SH-SY5Y (cell line): ENCODE measurements around the gene ZFAND2B.

Experiments
- GATA2 ChIP-seq: IDR thresholded peaks from 2 replicates; pipeline ENCODE4 v1.6.1; 2011; ENCODE audit warnings: mild to moderate bottlenecking, low read depth, low read length
- GATA3 ChIP-seq: IDR thresholded peaks from 2 replicates; pipeline ENCODE4 v1.6.1; 2011; ENCODE audit warnings: low read depth, mild to moderate bottlenecking, low read length, moderate library complexity

DNA sequence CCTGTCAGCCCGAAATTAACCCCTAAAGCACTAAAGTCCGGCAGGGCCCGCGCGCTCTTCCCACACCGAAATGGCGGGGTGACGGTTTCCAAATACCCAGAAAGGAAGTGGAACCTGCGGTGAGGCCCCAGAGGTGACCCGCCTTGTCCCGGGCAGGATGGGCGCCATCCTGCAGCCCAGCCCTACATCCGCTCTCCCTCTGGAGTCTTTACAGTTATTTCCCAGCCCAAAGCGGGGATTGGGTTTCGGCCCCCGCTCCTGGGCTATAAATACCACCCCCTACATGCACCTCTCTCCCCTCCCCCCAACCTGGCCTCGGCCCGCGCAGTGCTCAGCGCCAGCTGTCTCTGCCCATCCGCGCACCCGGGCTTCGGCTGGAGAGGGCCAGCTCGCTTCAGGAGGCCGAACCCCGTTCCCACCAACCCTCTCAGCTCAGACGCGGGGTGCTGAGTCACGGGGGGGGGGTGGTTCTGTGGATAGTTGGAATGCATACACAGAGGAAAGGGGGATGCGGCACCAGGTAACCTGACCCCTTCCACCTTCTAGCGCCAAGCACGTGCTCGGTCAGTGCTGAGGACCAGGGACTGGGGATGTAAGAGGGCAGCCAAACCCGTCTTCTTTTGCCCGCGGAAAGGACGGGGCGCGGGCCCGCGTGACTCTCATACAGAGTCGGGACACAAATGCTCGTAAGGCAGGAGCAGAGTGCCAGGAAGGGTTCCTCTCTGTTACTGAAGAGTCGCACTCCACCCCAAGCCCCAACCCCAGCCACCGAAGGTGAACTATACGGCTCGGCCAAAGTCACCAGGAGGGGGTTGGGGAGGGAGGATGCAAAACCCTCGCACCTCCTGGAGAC, 46.5 kb downstream of the ZFAND2B start, which contains the start of gene TUBA4B:
- TF ChIP-seq GATA2 (no peak), GATA3 (no peak)
